GM06990 (cell line): ENCODE data around the gene GBGT1.
"Not testable (repeated sequence)": the region's sequence is repeated elsewhere in the genome, so short reads cannot be mapped to it uniquely, and the experiment has no call there.

Source experiments
- DNase-seq: peaks from one replicate; pipeline ENCODE4 v3.0.0-alpha.2; 2011; ENCODE audit not compliant: insufficient read length; ENCODE audit errors: extremely low read depth
- H3K27me3 ChIP-seq: replicated peaks from 2 replicates; pipeline ENCODE4 v1.6.0; 2011; ENCODE audit warnings: low read length; ENCODE audit not compliant: control insufficient read depth, insufficient read depth
- H3K36me3 ChIP-seq: 2 replicates; pipeline ENCODE4 v1.5.1; 2011; ENCODE audit warnings: low read length; ENCODE audit not compliant: control insufficient read depth, insufficient read depth
- H3K4me3 ChIP-seq: replicated peaks from 2 replicates; pipeline ENCODE4 v1.5.1; 2011; ENCODE audit warnings: low read depth, mild to moderate bottlenecking, control low read depth, low read length
- CTCF ChIP-seq: IDR thresholded peaks from 2 replicates; pipeline ENCODE4 v1.5.1; 2011; ENCODE audit warnings: low read length, control low read depth, mild to moderate bottlenecking, inconsistent platforms; ENCODE audit not compliant: insufficient read depth, poor library complexity, severe bottlenecking

GBGT1 gene

GRCh38 chr9:133163504-133164172, at the start of gene GBGT1:
Gene GBGT1, minus strand, starts transcription at chr9:133163914. Its CDS starts 1,502 bp downstream, at chr9:133162412.
- DNase-seq: peak; percentile 63
- no peak for TF ChIP-seq CTCF

GRCh38 chr9:133210609-133211008, 46.9 kb upstream of the GBGT1 start:
- Histone ChIP-seq H3K4me3 (no peak overlapping the region), H3K36me3 (no peaks in the 10 kb centered on the region), H3K27me3 (no peaks in the 10 kb centered on the region; the same call in 1 of the 2 replicates)
- DNase-seq: no peak
- TF ChIP-seq CTCF: no peak

More at GRCh38 chr9:133163504-133164172, at the start of gene GBGT1:
- Histone ChIP-seq H3K4me3 (peak within 1 kb of the TSS; percentile 60), H3K36me3 (no peaks in the 10 kb centered on the region), H3K27me3 (no peaks in the 10 kb centered on the region; the same call in 1 of the 2 replicates)

- no peak for TF ChIP-seq CTCF
- no peaks in the 10 kb centered on the region for H3K36me3 ChIP-seq
- no peak overlapping the region for H3K4me3 ChIP-seq
- H3K27me3 ChIP-seq: no peaks in the 10 kb centered on the region; the same call in 1 of the 2 replicates
- DNase-seq: no peak
These were observed 46.5 kb upstream of the GBGT1 start for GRCh38 chr9:133210202-133210532.

GRCh38 chr9:133209327-133210201, 45.9 kb upstream of the GBGT1 start:
- not testable (repeated sequence) for H3K4me3 ChIP-seq, DNase-seq, H3K27me3 ChIP-seq, H3K36me3 ChIP-seq

GRCh38 chr9:133208880-133209300, 45.2 kb upstream of the GBGT1 start, which contains the start of gene OBP2B:
Gene OBP2B, minus strand, starts transcription at chr9:133209250. Its CDS starts 51 bp downstream, at chr9:133209199.
- not testable (repeated sequence) for H3K36me3 ChIP-seq, H3K4me3 ChIP-seq, H3K27me3 ChIP-seq, DNase-seq

- H3K36me3 ChIP-seq, DNase-seq, H3K4me3 ChIP-seq, H3K27me3 ChIP-seq: not testable (repeated sequence)
These were observed 44.6 kb upstream of the GBGT1 start for GRCh38 chr9:133208171-133208879.
